Left lobe of liver (tissue), 2 donors: ENCODE results near the gene MRPL34. TPM values are rescaled to one million over a fixed set of nuclear protein-coding genes. Genes with fewer than 3 reads are reported as not detected.

Experiments used
- ATAC-seq: fragments of 200-7000 bp; cut with Tn5 transposase; one replicate; pipeline ENCODE4 v1.9.1; 2020; ENCODE audit warnings: mild to moderate bottlenecking, moderate library complexity
- DNase-seq: peaks from one replicate; pipeline ENCODE4 v3.0.0-alpha.2; 2020; ENCODE audit warnings: low spot score
- total RNA-seq: library from RNA; stranded (reverse); gene quantifications from one replicate; pipeline ENCODE4 v1.2.1, GENCODE V29; 2021
- donor health status: DM: no; HTN: no; CAD: no; lungs with moderate emphysema.
- donor health status: DM: no; HTN: yes; CAD: no.

Gene MRPL34
- total RNA-seq, 1 donor from 2014 or later = 148 TPM

DNA sequence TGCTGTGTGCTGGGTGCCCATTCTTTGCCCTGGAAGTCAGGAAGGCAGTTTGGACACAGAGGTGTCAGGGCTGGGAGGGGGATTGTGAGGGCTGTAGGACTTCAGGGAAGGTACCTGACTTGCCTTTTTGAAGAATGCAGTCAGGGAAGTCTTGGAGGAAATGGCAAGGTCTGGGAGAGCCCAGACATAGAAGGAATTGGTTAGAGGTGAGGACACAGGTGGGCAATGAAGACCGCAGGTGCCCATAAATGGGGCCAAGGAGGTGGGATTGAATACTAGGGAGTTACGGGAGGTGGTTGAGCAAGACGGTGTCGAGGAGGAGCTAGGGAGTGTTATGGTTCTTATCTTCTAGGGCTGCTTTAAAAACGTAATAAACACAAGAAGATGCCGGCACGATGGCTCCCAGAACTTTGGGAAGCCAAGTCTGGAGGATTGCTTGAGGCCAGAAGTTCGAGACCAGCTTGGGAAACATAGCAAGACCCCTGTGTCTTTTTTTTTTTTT lies 2.3 kb downstream of the MRPL34 start:
- no peak for ATAC-seq
- no peak for DNase-seq

GRCh38 chr19:17309198-17309964 lies 3.7 kb downstream of the MRPL34 start, which contains the start of gene DDA1:
Gene DDA1 (plus strand): TSS chr19:17309563. CDS start chr19:17309655, 92 bp downstream.
- ATAC-seq (peak; percentile 76), DNase-seq (peak; percentile 99)

GRCh38 chr19:17309965-17310461 lies 4.3 kb downstream of the MRPL34 start:
- ATAC-seq (no peak), DNase-seq (no peak)

GRCh38 chr19:17311455-17312188 lies 6.0 kb downstream of the MRPL34 start:
- DNase-seq = no peak
- no peak for ATAC-seq

- no peak for ATAC-seq
- DNase-seq = no peak
Measured at GRCh38 chr19:17312189-17313113, 6.8 kb downstream of the MRPL34 start.

DNA sequence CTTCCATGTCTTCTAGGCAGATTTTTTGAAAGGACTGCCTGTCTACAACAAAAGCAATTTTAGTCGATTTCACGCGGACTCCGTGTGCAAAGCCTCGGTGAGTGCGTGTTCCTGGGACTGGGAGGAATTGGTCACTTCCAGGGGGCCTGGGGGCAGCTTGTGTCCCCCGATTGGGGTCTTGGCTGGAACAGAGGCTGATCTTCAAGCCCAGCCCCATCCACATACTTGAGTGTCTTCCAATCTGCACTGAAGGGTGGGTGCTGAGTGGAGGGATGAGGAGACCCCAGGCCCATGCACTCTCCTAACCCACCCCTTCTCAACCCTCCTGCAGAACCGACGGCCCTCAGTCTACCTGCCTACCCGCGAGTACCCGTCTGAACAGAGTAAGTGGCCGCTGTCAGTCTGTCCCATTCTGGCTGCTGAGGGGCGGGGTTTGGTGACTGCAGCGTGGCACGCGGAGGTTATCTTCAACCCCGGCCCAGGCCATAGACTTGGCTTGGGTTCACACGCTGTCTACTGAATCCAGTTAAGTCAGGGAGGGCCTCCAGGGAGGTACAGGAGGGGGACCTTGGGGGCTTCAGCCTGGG lies 8.4 kb downstream of the MRPL34 start:
- ATAC-seq = no peak
- no peak for DNase-seq

DNA sequence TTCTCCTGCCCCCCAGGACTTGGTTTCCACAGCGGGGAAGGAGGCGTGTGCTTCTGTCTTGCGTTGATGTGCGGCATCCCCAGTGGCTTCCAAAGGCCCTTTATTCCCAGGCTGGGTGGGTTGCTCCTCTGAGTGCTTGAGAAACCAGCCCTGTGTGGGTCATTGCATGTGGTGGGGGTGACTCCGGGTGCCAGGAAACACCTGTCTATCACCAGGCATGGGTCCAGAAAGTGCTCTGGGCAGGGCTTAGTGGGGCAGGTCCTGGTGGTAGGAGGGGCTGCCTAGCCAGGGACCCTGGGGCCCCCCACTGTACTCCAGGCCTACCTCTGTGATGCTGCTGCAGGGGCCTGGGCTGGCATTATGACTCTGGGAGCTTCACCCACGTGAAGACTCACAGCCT lies 13.3 kb downstream of the MRPL34 start:
- no peak for DNase-seq

DNA sequence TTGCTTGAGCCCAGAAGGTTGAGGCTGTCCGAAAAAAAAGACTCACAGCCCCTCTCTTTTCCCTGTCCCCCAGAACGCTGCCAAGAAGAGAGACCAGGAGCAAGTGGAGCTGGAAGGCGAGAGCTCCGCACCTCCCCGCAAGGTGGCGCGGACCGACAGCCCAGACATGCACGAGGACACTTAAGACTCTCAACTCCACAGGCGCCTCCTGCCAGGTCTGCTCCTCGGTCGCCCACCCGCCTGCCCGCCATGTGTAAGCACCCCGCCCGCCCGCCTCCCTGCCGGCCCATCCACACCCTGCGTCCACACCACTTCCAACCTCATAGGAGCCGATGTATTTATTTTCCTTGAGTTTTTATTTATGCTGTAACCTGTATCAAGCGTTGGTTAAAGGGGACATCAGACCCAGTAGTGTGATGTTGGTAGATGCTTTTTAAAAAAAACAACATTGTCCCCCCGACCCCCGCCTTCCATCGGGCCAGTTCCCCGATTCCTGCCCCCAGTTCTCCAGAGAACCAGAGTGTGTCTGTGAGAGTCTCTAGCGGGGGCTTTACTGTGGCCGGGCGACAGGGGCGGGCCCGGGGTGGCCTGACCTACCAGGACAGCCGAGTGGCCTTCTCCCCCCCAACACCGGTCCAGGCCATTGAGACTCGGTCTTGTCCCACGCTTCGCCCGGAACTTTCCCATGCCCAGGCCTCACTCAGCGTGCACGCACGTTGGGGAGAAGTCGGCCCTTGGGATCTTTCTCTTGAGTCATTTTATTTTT lies 14.0 kb downstream of the MRPL34 start:
- ATAC-seq (no peak), DNase-seq (no peak)

More for the DNA sequence above, 13.3 kb downstream of the MRPL34 start:
- no peak for ATAC-seq

DNA sequence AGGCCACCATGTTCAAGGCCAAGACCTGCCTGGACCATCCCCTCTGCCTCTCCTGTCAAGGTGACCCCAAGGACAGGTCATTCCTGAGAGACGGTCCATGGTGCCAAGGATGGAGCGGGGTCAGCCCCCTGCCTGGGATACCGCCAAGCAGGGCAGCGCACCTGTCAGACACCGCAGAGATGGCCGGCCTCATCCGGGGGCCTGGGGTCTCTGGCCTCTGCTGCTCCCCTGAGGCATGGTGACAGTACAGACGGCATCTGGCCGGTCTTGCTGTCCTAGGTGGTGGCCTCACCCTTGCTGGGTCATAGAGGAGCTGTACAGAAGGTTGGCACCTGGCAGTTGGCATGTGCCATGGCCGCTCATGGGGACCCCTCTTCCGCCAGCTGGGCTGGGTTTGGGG lies 14.8 kb downstream of the MRPL34 start:
- ATAC-seq (no peak), DNase-seq (no peak)

DNA sequence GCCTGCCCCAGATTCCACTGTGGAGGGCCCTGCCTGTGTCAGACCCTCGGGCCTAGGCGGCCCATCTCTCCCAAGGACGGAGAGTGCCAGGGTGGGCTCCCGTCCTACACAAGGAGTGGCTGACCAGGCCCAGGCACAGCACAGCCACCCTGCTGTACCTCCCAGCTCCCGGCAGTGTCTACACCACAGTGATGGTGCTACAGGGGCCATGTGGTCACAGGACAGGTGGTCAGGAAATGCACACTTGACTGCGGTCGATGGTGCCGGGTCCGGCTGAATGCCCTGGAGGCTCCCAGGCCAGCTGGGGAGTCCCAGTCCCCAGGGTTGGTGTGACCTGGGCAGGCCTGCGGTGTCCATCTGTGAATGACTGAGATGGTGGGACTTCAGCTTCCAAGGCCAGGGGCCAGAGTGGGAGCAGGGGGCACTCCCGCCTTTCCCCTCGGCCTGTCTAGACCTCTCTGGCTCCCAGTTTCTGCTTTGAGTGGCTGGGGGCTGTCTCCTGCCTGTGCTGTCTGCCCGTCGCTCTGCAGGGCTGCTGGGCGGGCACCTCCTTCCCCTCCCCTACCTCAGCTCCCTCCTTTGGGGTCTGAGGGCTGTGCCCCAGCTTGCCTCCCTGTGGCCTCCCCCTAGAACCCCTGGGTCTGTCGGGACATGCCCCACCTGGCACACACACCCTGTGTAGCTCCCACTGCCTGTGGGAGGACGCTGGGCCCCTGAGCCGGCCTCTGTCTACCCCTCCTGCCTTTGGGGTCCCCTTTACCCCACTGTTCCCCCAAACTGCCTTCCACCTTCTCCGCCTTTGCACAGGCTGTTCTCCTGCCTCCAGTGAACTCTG lies 16.2 kb downstream of the MRPL34 start:
- DNase-seq (no peak), ATAC-seq (no peak)

DNA sequence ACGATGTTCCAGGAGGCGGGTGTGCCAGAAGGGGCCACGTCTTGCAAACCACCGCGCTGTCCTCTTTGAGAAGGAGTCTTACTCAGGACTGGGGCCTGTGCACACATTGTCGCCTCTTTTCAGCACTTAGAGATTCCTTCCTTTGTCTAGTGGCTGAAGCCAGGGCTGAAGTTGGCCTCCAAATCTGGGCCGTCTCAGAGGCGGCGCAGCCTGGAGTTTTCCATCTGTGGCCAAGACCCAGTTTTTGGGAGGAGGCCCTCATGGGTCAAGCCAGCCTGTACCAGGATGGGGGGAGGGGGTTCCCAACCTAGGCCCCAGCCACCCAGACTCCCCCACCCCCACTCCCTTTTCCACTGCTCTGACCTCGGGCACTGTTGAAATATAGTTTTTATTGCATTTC lies 17.2 kb downstream of the MRPL34 start:
- DNase-seq (no peak), ATAC-seq (no peak)

- ATAC-seq (no peak), DNase-seq (no peak)
Measured at GRCh38 chr19:17323300-17323963, 17.8 kb downstream of the MRPL34 start.

DNA sequence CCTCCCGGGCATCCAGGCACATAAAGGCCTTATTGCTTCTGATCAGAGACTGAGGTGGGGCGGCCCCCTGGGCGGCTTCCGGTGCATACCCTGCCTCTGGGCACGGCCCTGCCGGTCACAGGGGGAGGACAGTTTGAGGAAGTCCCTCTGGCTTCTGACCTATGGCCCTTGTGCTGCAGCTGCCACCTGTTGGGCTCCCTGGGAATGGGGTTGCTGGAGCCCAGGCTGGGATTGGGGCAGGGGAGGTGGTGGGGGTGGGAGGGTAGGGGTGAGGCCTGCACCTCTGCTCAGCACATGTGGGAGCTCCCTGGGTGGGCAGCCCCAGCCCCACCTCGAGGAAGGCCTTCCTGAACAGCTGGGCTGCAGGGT lies 18.3 kb downstream of the MRPL34 start:
- ATAC-seq = no peak
- DNase-seq = no peak

GRCh38 chr19:17324357-17325114 lies 18.9 kb downstream of the MRPL34 start:
- ATAC-seq = no peak
- no peak for DNase-seq

GRCh38 chr19:17325133-17325532 lies 19.5 kb downstream of the MRPL34 start:
- ATAC-seq (no peak), DNase-seq (no peak)

DNA sequence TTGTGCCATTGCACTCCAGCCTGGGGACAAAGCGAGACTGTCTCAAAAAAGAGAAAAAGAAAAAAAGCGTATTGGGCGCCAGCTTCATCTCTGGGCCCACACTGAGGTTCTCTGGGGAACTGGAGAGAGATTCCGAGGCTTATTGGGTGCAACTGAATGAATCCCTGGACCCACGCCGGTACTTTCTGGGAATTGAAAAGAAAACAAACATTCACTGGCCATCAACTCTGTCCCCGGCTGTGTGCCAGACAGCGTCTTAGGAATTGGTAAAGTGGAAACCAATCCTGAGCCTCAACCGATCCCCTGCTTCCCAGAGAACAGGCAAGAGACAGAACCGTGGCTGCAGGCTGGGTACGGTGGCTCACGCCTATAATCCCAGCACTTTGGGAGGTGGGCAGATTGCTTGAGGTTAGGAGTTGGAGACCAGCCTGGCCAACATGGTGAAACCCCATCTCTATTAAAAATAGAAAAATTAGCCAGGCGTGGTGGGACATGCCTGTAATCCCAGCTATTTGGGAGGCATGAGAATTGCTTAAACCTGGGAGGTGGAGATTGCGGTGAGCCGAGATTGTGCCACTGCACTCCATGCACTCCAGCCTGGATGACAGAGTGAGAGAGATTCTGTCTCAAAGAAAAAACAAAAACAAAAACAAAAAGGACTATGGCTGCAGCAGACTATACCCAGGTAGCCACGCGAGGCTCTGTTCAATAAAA lies 20.4 kb downstream of the MRPL34 start:
- peak; percentile 76 for DNase-seq
- peak; percentile 66 for ATAC-seq

DNA sequence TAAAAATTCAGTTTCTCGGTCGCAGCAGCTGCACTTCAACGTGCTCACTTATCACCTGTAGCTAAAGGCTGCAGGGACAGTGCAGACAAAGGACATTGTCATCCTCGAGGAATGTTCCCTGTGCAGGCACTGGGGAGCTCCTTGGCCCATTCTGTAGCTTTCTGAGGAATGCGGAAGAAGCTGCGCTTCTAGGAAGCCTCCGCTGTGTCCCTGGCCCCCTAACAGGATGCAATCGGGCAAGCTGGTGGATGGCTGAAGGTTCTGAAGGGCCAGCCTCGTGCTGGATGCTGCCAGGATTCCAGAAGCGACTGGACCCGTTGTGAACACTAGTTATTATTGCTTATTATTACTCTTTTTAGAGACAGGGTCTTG lies 20.9 kb downstream of the MRPL34 start:
- DNase-seq (no peak), ATAC-seq (no peak)
